ENCODE measurements around the gene ATF1. TPM values are rescaled to one million over a fixed set of nuclear protein-coding genes. Genes with fewer than 3 reads are reported as not detected.
A peak's percentile ranks its signal among the peaks of the same experiment; 100 is the strongest.

ATF1 gene
- total and polyA plus RNA-seq, 10 of the 15 experiments (the other 5 are each of a cell fraction or from before 2014, with no cell fraction given), result 15.4 to 92.0 (median 33.6) TPM

GRCh38 chr12:50764286-50765094 is 589 bp downstream of the ATF1 start (continued):
- TF ChIP-seq RELB (IDR thresholded peaks at IDR 0.05; ENCODE audit: low read depth), result no peak
- no peak; the same call in 1 of the 2 replicates for TF ChIP-seq ASH2L (IDR thresholded peaks at IDR 0.05; ENCODE audit: borderline replicate concordance, low read depth)
- no peak for TF ChIP-seq RELA (IDR thresholded peaks at IDR 0.05; ENCODE audit: borderline replicate concordance, partially characterized antibody)
- TF ChIP-seq IRF3 (IDR thresholded peaks at IDR 0.05), result no peak
- TF ChIP-seq RFX5 (IDR thresholded peaks at IDR 0.05; ENCODE audit: low read depth, low read length), result no peak
- no peak for TF ChIP-seq SMAD1 (IDR thresholded peaks at IDR 0.05; ENCODE audit: low read depth, partially characterized antibody)
- peak in 1 of 2 experiments; percentile 41; a peak in 1 of 4 replicates for TF ChIP-seq BHLHE40 (IDR thresholded peaks at IDR 0.05; ENCODE audit: borderline replicate concordance in 1 of 2, low read depth in 2 of 2, low read length in 1 of 2)
- peak; percentile 12; the same call in 1 of the 2 replicates for TF ChIP-seq POLR2A (IDR thresholded peaks at IDR 0.05; ENCODE audit: low read depth, low read length)
- TF ChIP-seq SREBF2 (IDR thresholded peaks at IDR 0.05; ENCODE audit: low read length), result no peak
- TF ChIP-seq HDAC2 (IDR thresholded peaks at IDR 0.05), result no peak
- no peak for TF ChIP-seq NR2C1 (IDR thresholded peaks at IDR 0.05)
- TF ChIP-seq ETV6 (conservative IDR thresholded peaks at IDR 0.05 in 1 of 2, IDR thresholded peaks at IDR 0.05 in 1 of 2; ENCODE audit: borderline replicate concordance in 1 of 2, low read depth in 1 of 2), result peak in 1 of 2 experiments; percentile 33; a peak in 1 of 4 replicates
- no peak for TF ChIP-seq NBN (IDR thresholded peaks at IDR 0.05)
- peak; percentile 37 for TF ChIP-seq HDAC6 (IDR thresholded peaks at IDR 0.05; ENCODE audit: unreplicated experiment)
- TF ChIP-seq EED (IDR thresholded peaks at IDR 0.05; ENCODE audit: low read depth), result no peak; the same call in 1 of the 2 replicates
- TF ChIP-seq WRNIP1 (IDR thresholded peaks at IDR 0.05; ENCODE audit: borderline replicate concordance, low read depth, low read length), result no peak
- TF ChIP-seq CUX1 (IDR thresholded peaks at IDR 0.05; ENCODE audit: insufficient replicate concordance, low read depth, low read length), result no peak
- TF ChIP-seq SUZ12 (IDR thresholded peaks at IDR 0.05; ENCODE audit: unreplicated experiment), result no peak
- TF ChIP-seq MEF2B (IDR thresholded peaks at IDR 0.05; ENCODE audit: partially characterized antibody, poor library complexity, severe bottlenecking), result no peak
- peak; percentile 50; the same call in 1 of the 2 replicates for TF ChIP-seq TCF7 (IDR thresholded peaks at IDR 0.05; ENCODE audit: borderline replicate concordance)
- TF ChIP-seq NFYB (IDR thresholded peaks at IDR 0.05; ENCODE audit: insufficient read depth, low read depth, low read length), result no peak
- TF ChIP-seq KLF5 (IDR thresholded peaks at IDR 0.05; ENCODE audit: partially characterized antibody), result no peak
- no peak for TF ChIP-seq IKZF2 (IDR thresholded peaks at IDR 0.05)

Measured in GM12878 (cell line).